ENCODE results near the gene STH. TPM values are rescaled to one million over a fixed set of nuclear protein-coding genes. Genes with fewer than 3 reads are reported as not detected.

The STH gene
- total and polyA plus RNA-seq, 12 donors: not detected

- Histone ChIP-seq H3K27ac (no peak overlapping the region), H3K4me3 (no peak overlapping the region), H3K36me3 (no peaks in the 10 kb centered on the region), H3K9me3 (no peaks in the 10 kb centered on the region), H3K27me3 (no peaks in the 10 kb centered on the region), H3K4me1 (no peaks in the 10 kb centered on the region)
- no peak for TF ChIP-seq CTCF (IDR thresholded peaks at IDR 0.05)
- intact Hi-C loops (cut with DNase I): loop anchor here in 1 of 10 donors (10.0 kb wide), 1 partner anchor 838 kb away; no protein-coding TSS in a partner anchor
- WGBS, 2 donors: 85 to 90% methylated on average over 13 of the region's 13 CpGs
- DNase-seq (no peak), ATAC-seq (no peak)
Measured at GRCh38 chr17:45997166-45997565, 1.9 kb upstream of the STH start.

DNA sequence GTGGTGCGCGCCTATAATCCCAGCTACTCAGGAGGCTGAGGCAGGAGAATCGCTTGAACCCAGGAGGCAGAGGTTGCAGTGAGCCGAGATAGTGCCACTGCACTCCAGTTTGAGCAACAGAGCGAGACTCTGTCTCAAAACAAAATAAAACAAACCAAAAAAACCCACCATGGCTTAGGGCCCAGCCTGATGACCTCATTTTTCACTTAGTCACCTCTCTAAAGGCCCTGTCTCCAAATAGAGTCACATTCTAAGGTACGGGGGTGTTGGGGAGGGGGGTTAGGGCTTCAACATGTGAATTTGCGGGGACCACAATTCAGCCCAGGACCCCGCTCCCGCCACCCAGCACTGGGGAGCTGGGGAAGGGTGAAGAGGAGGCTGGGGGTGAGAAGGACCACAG is 1.4 kb upstream of the STH start:
- Histone ChIP-seq H3K9me3 (no peaks in the 10 kb centered on the region), H3K27me3 (no peaks in the 10 kb centered on the region), H3K36me3 (no peaks in the 10 kb centered on the region), H3K27ac (no peak overlapping the region), H3K4me1 (peaks cover 0 to 1% (median 0%) of the 10 kb centered on the region in 9 donors), H3K4me3 (no peak overlapping the region)
- ATAC-seq (no peak), DNase-seq (no peak)
- 89 to 92% methylated on average over 9 of the region's 9 CpGs for WGBS, 2 donors
- no peak for TF ChIP-seq CTCF (IDR thresholded peaks at IDR 0.05)
- intact Hi-C loops (cut with DNase I): loop anchor here in 1 of 10 donors (10.0 kb wide), 1 partner anchor 837 kb away; no protein-coding TSS in a partner anchor

DNA sequence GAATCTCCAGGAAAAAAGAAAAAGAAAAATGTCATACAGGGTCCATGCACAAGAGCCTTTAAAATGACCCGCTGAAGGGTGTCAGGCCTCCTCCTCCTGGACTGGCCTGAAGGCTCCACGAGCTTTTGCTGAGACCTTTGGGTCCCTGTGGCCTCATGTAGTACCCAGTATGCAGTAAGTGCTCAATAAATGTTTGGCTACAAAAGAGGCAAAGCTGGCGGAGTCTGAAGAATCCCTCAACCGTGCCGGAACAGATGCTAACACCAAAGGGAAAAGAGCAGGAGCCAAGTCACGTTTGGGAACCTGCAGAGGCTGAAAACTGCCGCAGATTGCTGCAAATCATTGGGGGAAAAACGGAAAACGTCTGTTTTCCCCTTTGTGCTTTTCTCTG is 845 bp downstream of the STH start:
- DNase-seq (no peak), ATAC-seq (no peak)
- H3K27ac ChIP-seq: no peak overlapping the region
- H3K4me3 ChIP-seq: no peak overlapping the region
- no peaks in the 10 kb centered on the region for H3K36me3 ChIP-seq
- H3K4me1 ChIP-seq: peaks cover 0 to 13% (median 0%) of the 10 kb centered on the region in 9 donors
- H3K9me3 ChIP-seq: no peaks in the 10 kb centered on the region
- TF ChIP-seq CTCF (IDR thresholded peaks at IDR 0.05): no peak
- H3K27me3 ChIP-seq: no peaks in the 10 kb centered on the region
- intact Hi-C loops (cut with DNase I): loop anchor here in 6 of 10 donors (5.0 to 10.0 kb wide), 5 partner anchors 42 to 835 kb away; partner anchors contain the start of gene KANSL1 (in 1 of the 6)
- WGBS, 2 donors: 81 to 88% methylated on average over 9 of the region's 9 CpGs

DNA sequence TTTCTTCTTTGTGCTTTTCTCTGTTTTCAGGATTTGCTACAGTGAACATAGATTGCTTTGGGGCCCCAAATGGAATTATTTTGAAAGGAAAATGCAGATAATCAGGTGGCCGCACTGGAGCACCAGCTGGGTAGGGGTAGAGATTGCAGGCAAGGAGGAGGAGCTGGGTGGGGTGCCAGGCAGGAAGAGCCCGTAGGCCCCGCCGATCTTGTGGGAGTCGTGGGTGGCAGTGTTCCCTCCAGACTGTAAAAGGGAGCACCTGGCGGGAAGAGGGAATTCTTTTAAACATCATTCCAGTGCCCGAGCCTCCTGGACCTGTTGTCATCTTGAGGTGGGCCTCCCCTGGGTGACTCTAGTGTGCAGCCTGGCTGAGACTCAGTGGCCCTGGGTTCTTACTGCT is 1.2 kb downstream of the STH start:
- Histone ChIP-seq H3K27ac (no peak overlapping the region), H3K4me1 (peaks cover 0 to 13% (median 0%) of the 10 kb centered on the region in 9 donors), H3K27me3 (no peaks in the 10 kb centered on the region), H3K9me3 (no peaks in the 10 kb centered on the region), H3K36me3 (no peaks in the 10 kb centered on the region), H3K4me3 (no peak overlapping the region)
- no peak for DNase-seq
- 62 to 70% methylated on average over 7 of the region's 7 CpGs for WGBS, 2 donors
- no peak for ATAC-seq
- no peak for TF ChIP-seq CTCF (IDR thresholded peaks at IDR 0.05)
- intact Hi-C loops (cut with DNase I): loop anchor here in 6 of 10 donors (5.0 to 10.0 kb wide), 4 partner anchors 42 to 285 kb away; partner anchors contain the start of gene KANSL1 (in 1 of the 6)
